Stimulated activated CD4-positive, alpha-beta T cell treated with anti-CD3 and anti-CD28 coated beads, Interleukin-4, amount 100 ng/mL, for 48 hours (primary cell): ENCODE results near the gene C5orf63.
"Not testable (repeated sequence)": the region's sequence is repeated elsewhere in the genome, so short reads cannot be mapped to it uniquely, and the experiment has no call there.

Experiments
- DNase-seq, 2 donors: peaks; one replicate each; pipeline ENCODE4 v3.0.0-alpha.2; 2020; ENCODE audit warnings: low read depth in 2 of 2

Gene C5orf63

GRCh38 chr5:127074466-127074865 is 1.2 kb upstream of the C5orf63 start:
- no peak for DNase-seq

GRCh38 chr5:127070243-127070642 is 3.1 kb downstream of the C5orf63 start:
- DNase-seq, result no peak

GRCh38 chr5:127068493-127069214 is 4.6 kb downstream of the C5orf63 start:
- DNase-seq, result no peak

- DNase-seq, result no peak
Observed at GRCh38 chr5:127066721-127067120, 6.6 kb downstream of the C5orf63 start.

- DNase-seq, result no peak
Observed at GRCh38 chr5:127064253-127064840, 9.0 kb downstream of the C5orf63 start.

GRCh38 chr5:127063257-127063913 is 9.9 kb downstream of the C5orf63 start:
- DNase-seq, result no peak

GRCh38 chr5:127061956-127062355 is 11.3 kb downstream of the C5orf63 start:
- no peak for DNase-seq

GRCh38 chr5:127061537-127061936 is 11.8 kb downstream of the C5orf63 start:
- DNase-seq, result no peak

- DNase-seq, result no peak
Observed at GRCh38 chr5:127060470-127060985, 12.8 kb downstream of the C5orf63 start.

GRCh38 chr5:127056896-127057295 is 16.4 kb downstream of the C5orf63 start:
- DNase-seq, result no peak

- DNase-seq, result no peak
Observed at GRCh38 chr5:127055880-127056653, 17.2 kb downstream of the C5orf63 start.

- not testable (repeated sequence) for DNase-seq
Observed at GRCh38 chr5:127053551-127053950, 19.8 kb downstream of the C5orf63 start.

- DNase-seq, result no peak
Observed at GRCh38 chr5:127053049-127053448, 20.3 kb downstream of the C5orf63 start.

GRCh38 chr5:127051591-127051990 is 21.7 kb downstream of the C5orf63 start:
- DNase-seq, result no peak

GRCh38 chr5:127046343-127047072 is 26.8 kb downstream of the C5orf63 start:
- no peak for DNase-seq

- no peak for DNase-seq
Observed at GRCh38 chr5:127042593-127042992, 30.7 kb downstream of the C5orf63 start.

GRCh38 chr5:127041571-127041970 is 31.7 kb downstream of the C5orf63 start:
- no peak for DNase-seq

GRCh38 chr5:127040796-127041520 is 32.3 kb downstream of the C5orf63 start:
- DNase-seq, result no peak

GRCh38 chr5:127038550-127038949 is 34.8 kb downstream of the C5orf63 start:
- no peak for DNase-seq

- DNase-seq, result no peak
Observed at GRCh38 chr5:127031863-127032232, 41.5 kb downstream of the C5orf63 start.
